Measurements from ENCODE around the gene PLIN5. TPM values are rescaled to one million over a fixed set of nuclear protein-coding genes. Genes with fewer than 3 reads are reported as not detected.

Gene PLIN5
- total and polyA plus RNA-seq, 4 donors, result 13.3 to 83.8 (median 56.6) TPM

- H3K9ac ChIP-seq (ENCODE audit: low read depth in 1 of 2, low read length in 2 of 2), result no peak overlapping the region
- no peak for DNase-seq (ENCODE audit: low spot score)
- 14% methylated on average over 57 of the region's 57 CpGs for WGBS
- H3K27me3 ChIP-seq (ENCODE audit: control insufficient read depth in 4 of 4, insufficient read depth in 4 of 4, low read length in 3 of 4), result peaks cover 0 to 3% (median under 1%) of the 10 kb centered on the region in 4 donors
- no peaks in the 10 kb centered on the region for H3K36me3 ChIP-seq (ENCODE audit: control insufficient read depth in 4 of 4, insufficient read depth in 3 of 4, low read depth in 1 of 4, low read length in 3 of 4)
- no peak overlapping the region for H3K27ac ChIP-seq (ENCODE audit: low read depth in 1 of 2, low read length in 2 of 2)
- H3K4me1 ChIP-seq (ENCODE audit: control insufficient read depth in 4 of 4, insufficient read depth in 4 of 4, low read length in 3 of 4), result peaks cover 9 to 16% (median 11%) of the 10 kb centered on the region in 4 donors
- peak overlapping the region in 1 of 3 donors; percentile 40 for H3K4me3 ChIP-seq (ENCODE audit: low read depth in 1 of 3, low read length in 3 of 3)
- no peak for TF ChIP-seq NR2F2 (IDR thresholded peaks at IDR 0.05)
- no peak for TF ChIP-seq EGR1 (IDR thresholded peaks at IDR 0.05; ENCODE audit: low read depth in 2 of 2)
- no peak for TF ChIP-seq TAF1 (conservative IDR thresholded peaks at IDR 0.05)
- no peak for TF ChIP-seq REST (IDR thresholded peaks at IDR 0.05)
- no peak for TF ChIP-seq RAD21 (IDR thresholded peaks at IDR 0.05)
- TF ChIP-seq FOXA1 (IDR thresholded peaks at IDR 0.05), result no peak
- no peak for TF ChIP-seq GABPA (IDR thresholded peaks at IDR 0.05 in 1 of 2, conservative IDR thresholded peaks at IDR 0.05 in 1 of 2)
- TF ChIP-seq SP1 (IDR thresholded peaks at IDR 0.05), result no peak
- TF ChIP-seq, protein P1, sequence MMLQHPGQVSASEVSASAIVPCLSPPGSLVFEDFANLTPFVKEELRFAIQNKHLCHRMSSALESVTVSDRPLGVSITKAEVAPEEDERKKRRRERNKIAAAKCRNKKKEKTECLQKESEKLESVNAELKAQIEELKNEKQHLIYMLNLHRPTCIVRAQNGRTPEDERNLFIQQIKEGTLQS (IDR thresholded peaks at IDR 0.05), result no peak
- no peak for TF ChIP-seq ZBTB33 (IDR thresholded peaks at IDR 0.05)
- no peak for TF ChIP-seq RXRA (IDR thresholded peaks at IDR 0.05)
- TF ChIP-seq MAX (IDR thresholded peaks at IDR 0.05), result no peak
- no peak for TF ChIP-seq CTCF (IDR thresholded peaks at IDR 0.05; ENCODE audit: low read depth, low read length, missing input control)
- TF ChIP-seq YY1 (IDR thresholded peaks at IDR 0.05), result no peak
- no peak for TF ChIP-seq HNF4G (IDR thresholded peaks at IDR 0.05)
- TF ChIP-seq HNF4A (conservative IDR thresholded peaks at IDR 0.05), result no peak
- H3K9me3 ChIP-seq (ENCODE audit: control insufficient read depth in 4 of 4, low read length in 3 of 4), result no peaks in the 10 kb centered on the region
Measured at GRCh38 chr19:4581666-4582553, 46.9 kb upstream of the PLIN5 start.

Data from liver (tissue), 9 donors.